A549 (cell line): ENCODE results near the gene GLA. TPM values are rescaled to one million over a fixed set of nuclear protein-coding genes. Genes with fewer than 3 reads are reported as not detected.

Source experiments
- ATAC-seq, 2 experiments: fragments of 200-7000 bp in 1 of 2; fragments of >200 bp in 1 of 2; cut with Nextera tagmentation in 1 of 2; cut with Tn5 transposase in 1 of 2; 3 replicates each; pipeline versions ENCODE4 v1.8.0 to v1.9.1; 2018 to 2020; ENCODE audit warnings: mild to moderate bottlenecking in 1 of 2, moderate library complexity in 1 of 2
- CTCF ChIA-PET: fragments of 300-600 bp; sonication (Branson Sonifier 250); formaldehyde crosslinking; extraction: SDS; loops from one replicate; lab custom pipeline; 2021; ENCODE audit warnings: antibody characterized with exemption, inconsistent platforms; lab: Yijun Ruan, JAX
- POLR2A ChIA-PET: fragments of 350-600 bp; formaldehyde crosslinking; extraction: SDS; loops from one replicate; lab custom pipeline; 2021; ENCODE audit warnings: antibody characterized with exemption, inconsistent platforms; lab: Yijun Ruan, JAX
- DNase-seq, 2 experiments: peaks; one replicate each; pipeline versions ENCODE4 v3.0.0 to v3.0.0-alpha.2; 2011 to 2016; ENCODE audit warnings: low read depth in 1 of 2, low spot score in 1 of 2
- FAIRE-seq: peaks from 2 replicates; lab custom pipeline; 2011; peaks lifted over from hg19 to GRCh38; lab: Jason Lieb, UNC
- H3K27ac ChIP-seq, 2 experiments: fragments of >200 bp; sonication (Bioruptor Twin); formaldehyde crosslinking; 3 replicates each; pipeline ENCODE4 v1.5.1; 2016 to 2017
- H3K4me1 ChIP-seq: fragments of >200 bp; sonication (Bioruptor Twin); formaldehyde crosslinking; 3 replicates; pipeline ENCODE4 v1.6.1; 2016
- H3K4me2 ChIP-seq: fragments of >200 bp; sonication (Bioruptor Twin); formaldehyde crosslinking; 3 replicates; pipeline ENCODE4 v1.6.1; 2016
- H3K4me3 ChIP-seq: fragments of >200 bp; sonication (Bioruptor Twin); formaldehyde crosslinking; 3 replicates; pipeline ENCODE4 v1.5.1; 2016
- H3K9me3 ChIP-seq: fragments of >200 bp; sonication (Bioruptor Twin); formaldehyde crosslinking; 3 replicates; pipeline ENCODE4 v1.6.1; 2016
- CBX2 ChIP-seq: fragments of 200-600 bp; sonication (generic); IDR thresholded peaks from 2 replicates; pipeline ENCODE4 v1.6.1; 2016; ENCODE audit warnings: low read depth, mild to moderate bottlenecking, borderline replicate concordance
- CHD2 ChIP-seq: fragments of 150-350 bp; IDR thresholded peaks from 2 replicates; pipeline ENCODE4 v1.6.1; 2014; ENCODE audit warnings: low read length; ENCODE audit not compliant: partially characterized antibody
- EHF ChIP-seq: fragments of 250-450 bp; sonication (Bioruptor Pico); IDR thresholded peaks from 2 replicates; pipeline ENCODE4 v1.5.0; 2020; ENCODE audit warnings: mild to moderate bottlenecking
- ESRRA ChIP-seq: fragments of 150-350 bp; IDR thresholded peaks from 2 replicates; pipeline ENCODE4 v1.6.1; 2014; ENCODE audit warnings: mild to moderate bottlenecking, low read length, borderline replicate concordance
- FOXS1 ChIP-seq: fragments of 250-450 bp; sonication (Bioruptor Pico); IDR thresholded peaks from 2 replicates; pipeline ENCODE4 v1.5.0; 2020; ENCODE audit warnings: mild to moderate bottlenecking, moderate library complexity
- GATA3 ChIP-seq: IDR thresholded peaks from 2 replicates; pipeline ENCODE4 v1.6.1; 2012; ENCODE audit warnings: borderline replicate concordance
- JUNB ChIP-seq: fragments of >200 bp; sonication (Bioruptor Twin); formaldehyde crosslinking; IDR thresholded peaks from 2 replicates; pipeline ENCODE4 v1.6.1; 2016
- KDM1A ChIP-seq: fragments of 200-600 bp; sonication (generic); IDR thresholded peaks from 2 replicates; pipeline ENCODE4 v1.6.1; 2016; ENCODE audit warnings: low read depth, mild to moderate bottlenecking
- KDM5A ChIP-seq: fragments of 200-600 bp; sonication (generic); IDR thresholded peaks from 2 replicates; pipeline ENCODE4 v1.6.1; 2016; ENCODE audit warnings: antibody characterized with exemption, mild to moderate bottlenecking
- MYC ChIP-seq: IDR thresholded peaks from 2 replicates; pipeline ENCODE4 v1.6.1; 2012; ENCODE audit warnings: mild to moderate bottlenecking, inconsistent platforms, low read length, improper control_type of control experiment, borderline replicate concordance
- NPAS2 ChIP-seq: fragments of 250-450 bp; sonication (Bioruptor Pico); IDR thresholded peaks from 2 replicates; pipeline ENCODE4 v1.8.0; 2022; ENCODE audit warnings: mild to moderate bottlenecking, moderate library complexity, borderline replicate concordance
- PHF8 ChIP-seq: fragments of 200-600 bp; sonication (generic); IDR thresholded peaks from 2 replicates; pipeline ENCODE4 v1.6.1; 2016; ENCODE audit warnings: low read depth, mild to moderate bottlenecking, antibody characterized with exemption, moderate library complexity, borderline replicate concordance
- POLR2AphosphoS2 ChIP-seq: conservative IDR thresholded peaks from 2 replicates; pipeline ENCODE4 v1.6.1; 2012; ENCODE audit warnings: low read length, improper control_type of control experiment, inconsistent platforms
- RCOR1 ChIP-seq: fragments of 150-350 bp; IDR thresholded peaks from 2 replicates; pipeline ENCODE4 v1.6.1; 2014; ENCODE audit warnings: antibody characterized with exemption, low read length, low read depth
- RFX5 ChIP-seq: fragments of 450-650 bp; IDR thresholded peaks from 2 replicates; pipeline ENCODE4 v1.7.1; 2014; ENCODE audit warnings: antibody characterized with exemption, mild to moderate bottlenecking, moderate library complexity
- ZFP36 ChIP-seq: fragments of 450-650 bp; IDR thresholded peaks from 2 replicates; pipeline ENCODE4 v1.6.1; 2014; ENCODE audit warnings: borderline replicate concordance; ENCODE audit not compliant: partially characterized antibody
- ZNF302 ChIP-seq: fragments of 250-450 bp; sonication (Bioruptor Pico); IDR thresholded peaks from 2 replicates; pipeline ENCODE4 v1.9.0; 2021; ENCODE audit warnings: inconsistent platforms, mild to moderate bottlenecking, moderate library complexity
- ZSCAN20 ChIP-seq: fragments of 250-450 bp; sonication (Bioruptor Pico); IDR thresholded peaks from 2 replicates; pipeline ENCODE4 v1.8.0; 2022; ENCODE audit warnings: mild to moderate bottlenecking, moderate library complexity
- WGBS: methylation state at CpG from one replicate; pipeline ENCODE4 v1.1.6; 2017; ENCODE audit errors: missing lambda C conversion rate; 5-methylcytosine and 5-hydroxymethylcytosine counted together
- polyA plus RNA-seq, 4 experiments: library from polyadenylated mRNA; depleted of rRNA in 3 of 4; stranded (reverse); fragments of >200 nt; fragmentation: RNase III in 1 of 4; extraction: RNeasy Plus Mini Kit Qiagen cat#74134 plus additional on column Dnase treatment in 1 of 4; gene quantifications; 2 replicates in 3 of 4; 3 replicates in 1 of 4; pipeline ENCODE4 v1.2.3, GENCODE V29; 2011 to 2017
- TF ChIP-seq, protein P1 (sequence below): fragments of 250-450 bp; sonication (Bioruptor Pico); IDR thresholded peaks from 2 replicates; pipeline ENCODE4 v1.5.0; 2021; ENCODE audit warnings: mild to moderate bottlenecking, moderate library complexity, borderline replicate concordance
- TF ChIP-seq, protein P2 (sequence below): fragments of 250-450 bp; sonication (Bioruptor Pico); IDR thresholded peaks from 2 replicates; pipeline ENCODE4 v1.5.0; 2020; ENCODE audit warnings: low read depth, mild to moderate bottlenecking, moderate library complexity
- TF ChIP-seq, protein P3 (sequence below): fragments of 450-650 bp; IDR thresholded peaks from 2 replicates; pipeline ENCODE4 v1.6.1; 2014; ENCODE audit warnings: antibody characterized with exemption
- TF ChIP-seq, protein P4 (sequence below): IDR thresholded peaks from 2 replicates; pipeline ENCODE4 v1.6.1; 2012; ENCODE audit warnings: low read depth, borderline replicate concordance
- TF ChIP-seq, protein P5 (sequence below): fragments of 150-350 bp; IDR thresholded peaks from 2 replicates; pipeline ENCODE4 v1.6.1; 2014; ENCODE audit warnings: low read depth, mild to moderate bottlenecking, low read length

GLA gene
- polyA plus RNA-seq, 2 of the 4 experiments (the other 2 are of a cell fraction), result 148 to 184 TPM

DNA sequence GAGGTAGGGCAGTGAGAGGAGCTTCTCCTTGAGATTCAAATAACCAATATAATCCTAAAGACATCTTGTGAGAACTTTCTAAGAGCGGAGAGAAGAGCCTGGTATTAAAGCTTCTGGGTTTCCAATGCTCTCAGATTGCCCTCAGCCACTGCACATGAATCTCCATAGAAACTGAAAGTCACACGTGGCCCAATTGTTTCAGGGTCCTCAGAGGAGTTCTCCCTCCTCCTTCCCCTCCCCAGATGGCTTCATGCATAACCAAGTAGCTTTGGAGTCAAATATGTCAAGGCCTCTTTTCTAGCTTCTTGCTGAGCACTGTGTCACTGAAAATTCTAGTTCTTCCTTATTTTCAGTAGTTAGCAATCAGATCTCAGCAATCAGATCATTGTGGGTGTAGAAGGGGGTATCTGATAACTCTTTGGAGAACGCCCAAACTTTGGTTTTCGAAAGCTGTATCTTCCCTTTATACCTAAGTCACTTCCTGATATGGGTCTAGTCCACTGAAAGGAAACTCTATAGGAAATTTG lies 24.0 kb downstream of the GLA start:
- TF ChIP-seq PHF8 (no peak), CBX2 (no peak), RCOR1 (no peak)
- 56% methylated on average over 4 of the region's 4 CpGs for WGBS
- no peak overlapping the region for H3K4me3 ChIP-seq
- FAIRE-seq (peak; percentile 7), DNase-seq (no peak), ATAC-seq (no peak)
- H3K4me1 ChIP-seq, result no peaks in the 10 kb centered on the region
- CTCF ChIA-PET, result no interaction called here
- no peak overlapping the region for H3K4me2 ChIP-seq
- H3K27ac ChIP-seq, result no peak overlapping the region
- POLR2A ChIA-PET, result interaction anchor here (0.6 to 0.7 kb wide), 2 partner anchors 605 to 743 kb away, joined by 3 to 4 read pairs; no protein-coding TSS in a partner anchor
- H3K9me3 ChIP-seq, result no peaks in the 10 kb centered on the region

DNA sequence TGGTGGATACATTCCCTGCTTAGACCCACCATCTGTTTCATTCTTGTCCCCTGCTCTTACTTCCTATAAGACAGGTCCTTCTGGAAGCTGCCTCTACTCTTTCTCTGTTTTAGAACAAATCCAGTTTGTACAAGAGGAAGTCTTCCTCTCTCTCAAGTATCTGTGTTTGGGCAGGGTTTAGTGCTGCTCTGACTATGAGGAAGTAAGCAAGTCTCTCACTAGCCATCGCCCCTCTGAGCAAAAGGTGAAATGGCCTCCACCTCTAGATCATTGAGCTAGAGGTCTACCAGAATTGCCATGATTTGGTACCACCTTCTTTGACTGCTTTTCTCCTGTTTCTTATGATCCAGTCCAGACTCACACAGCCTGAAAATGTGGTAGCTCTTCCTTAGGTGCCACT lies 30.2 kb downstream of the GLA start:
- no peak for FAIRE-seq
- H3K4me1 ChIP-seq, result no peaks in the 10 kb centered on the region
- 80% methylated on average over 1 of the region's 1 CpG for WGBS
- no peak for ATAC-seq
- no peaks in the 10 kb centered on the region for H3K9me3 ChIP-seq
- no peak overlapping the region for H3K4me2 ChIP-seq
- H3K27ac ChIP-seq, result no peak overlapping the region
- no peak for TF ChIP-seq KDM5A
- TF ChIP-seq, protein P1, sequence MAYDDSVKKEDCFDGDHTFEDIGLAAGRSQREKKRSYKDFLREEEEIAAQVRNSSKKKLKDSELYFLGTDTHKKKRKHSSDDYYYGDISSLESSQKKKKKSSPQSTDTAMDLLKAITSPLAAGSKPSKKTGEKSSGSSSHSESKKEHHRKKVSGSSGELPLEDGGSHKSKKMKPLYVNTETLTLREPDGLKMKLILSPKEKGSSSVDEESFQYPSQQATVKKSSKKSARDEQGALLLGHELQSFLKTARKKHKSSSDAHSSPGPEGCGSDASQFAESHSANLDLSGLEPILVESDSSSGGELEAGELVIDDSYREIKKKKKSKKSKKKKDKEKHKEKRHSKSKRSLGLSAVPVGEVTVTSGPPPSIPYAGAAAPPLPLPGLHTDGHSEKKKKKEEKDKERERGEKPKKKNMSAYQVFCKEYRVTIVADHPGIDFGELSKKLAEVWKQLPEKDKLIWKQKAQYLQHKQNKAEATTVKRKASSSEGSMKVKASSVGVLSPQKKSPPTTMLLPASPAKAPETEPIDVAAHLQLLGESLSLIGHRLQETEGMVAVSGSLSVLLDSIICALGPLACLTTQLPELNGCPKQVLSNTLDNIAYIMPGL (CRISPR knock-in tag), result no peak
- TF ChIP-seq ZSCAN20 (CRISPR knock-in tag), result no peak
- TF ChIP-seq ZFP36, result no peak
- no peak for TF ChIP-seq POLR2AphosphoS2
- no peak for TF ChIP-seq EHF (CRISPR knock-in tag)
- TF ChIP-seq CHD2, result no peak
- no peak for TF ChIP-seq FOXS1 (CRISPR knock-in tag)
- no peak for TF ChIP-seq KDM1A
- TF ChIP-seq MYC, result no peak
- TF ChIP-seq, protein P2, sequence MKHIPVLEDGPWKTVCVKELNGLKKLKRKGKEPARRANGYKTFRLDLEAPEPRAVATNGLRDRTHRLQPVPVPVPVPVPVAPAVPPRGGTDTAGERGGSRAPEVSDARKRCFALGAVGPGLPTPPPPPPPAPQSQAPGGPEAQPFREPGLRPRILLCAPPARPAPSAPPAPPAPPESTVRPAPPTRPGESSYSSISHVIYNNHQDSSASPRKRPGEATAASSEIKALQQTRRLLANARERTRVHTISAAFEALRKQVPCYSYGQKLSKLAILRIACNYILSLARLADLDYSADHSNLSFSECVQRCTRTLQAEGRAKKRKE (CRISPR knock-in tag), result no peak
- TF ChIP-seq, protein P3, sequence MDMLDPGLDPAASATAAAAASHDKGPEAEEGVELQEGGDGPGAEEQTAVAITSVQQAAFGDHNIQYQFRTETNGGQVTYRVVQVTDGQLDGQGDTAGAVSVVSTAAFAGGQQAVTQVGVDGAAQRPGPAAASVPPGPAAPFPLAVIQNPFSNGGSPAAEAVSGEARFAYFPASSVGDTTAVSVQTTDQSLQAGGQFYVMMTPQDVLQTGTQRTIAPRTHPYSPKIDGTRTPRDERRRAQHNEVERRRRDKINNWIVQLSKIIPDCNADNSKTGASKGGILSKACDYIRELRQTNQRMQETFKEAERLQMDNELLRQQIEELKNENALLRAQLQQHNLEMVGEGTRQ, result no peak
- TF ChIP-seq, protein P4, sequence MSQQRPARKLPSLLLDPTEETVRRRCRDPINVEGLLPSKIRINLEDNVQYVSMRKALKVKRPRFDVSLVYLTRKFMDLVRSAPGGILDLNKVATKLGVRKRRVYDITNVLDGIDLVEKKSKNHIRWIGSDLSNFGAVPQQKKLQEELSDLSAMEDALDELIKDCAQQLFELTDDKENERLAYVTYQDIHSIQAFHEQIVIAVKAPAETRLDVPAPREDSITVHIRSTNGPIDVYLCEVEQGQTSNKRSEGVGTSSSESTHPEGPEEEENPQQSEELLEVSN, result no peak
- ChIA-PET POLR2A (interaction anchor here (1.8 kb wide), 1 partner anchor 13 kb away, joined by 11 read pairs; the partner anchor contains the start of gene RPL36A), CTCF (interaction anchor here (0.9 kb wide), 1 partner anchor 13 kb away, joined by 3 read pairs; the partner anchor contains the start of gene RPL36A)
- H3K4me3 ChIP-seq, result no peak overlapping the region
- no peak for DNase-seq

DNA sequence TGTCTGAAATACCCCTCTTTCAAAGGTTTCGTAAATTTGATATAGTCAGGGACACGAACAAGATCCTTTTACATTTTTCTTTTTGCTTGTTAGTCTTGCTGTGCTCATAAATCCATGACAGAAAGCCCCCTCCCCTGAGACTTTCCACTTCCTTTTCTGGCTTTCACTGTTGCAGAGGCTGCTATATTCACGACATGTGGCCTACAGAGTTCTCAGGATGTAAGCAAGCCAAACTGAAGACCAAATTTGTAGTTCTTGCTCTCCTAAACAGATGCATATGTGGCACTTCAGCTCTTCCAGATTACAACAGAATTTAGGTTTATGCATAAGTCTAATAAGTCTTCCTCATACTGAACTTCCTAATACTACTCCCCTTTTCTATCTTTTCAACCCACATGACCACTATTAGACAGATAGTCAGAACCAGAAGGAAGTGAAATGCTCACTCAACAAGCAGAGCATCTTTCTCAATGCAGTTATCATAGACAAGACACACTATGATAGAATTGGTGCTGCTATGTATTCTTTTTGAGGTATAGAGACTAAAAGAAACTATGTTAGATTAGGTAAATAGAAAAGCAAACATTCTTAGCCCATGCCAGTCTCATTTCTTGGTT lies 36.7 kb downstream of the GLA start:
- ChIA-PET CTCF (no interaction called here), POLR2A (no interaction called here)
- H3K4me1 ChIP-seq, result no peaks in the 10 kb centered on the region
- H3K9me3 ChIP-seq, result no peaks in the 10 kb centered on the region
- no peak overlapping the region for H3K4me3 ChIP-seq
- no peak for ATAC-seq
- FAIRE-seq, result peak; percentile 67
- 43% methylated on average over 3 of the region's 3 CpGs for WGBS
- no peak overlapping the region for H3K27ac ChIP-seq
- no peak for DNase-seq
- no peak overlapping the region for H3K4me2 ChIP-seq
- TF ChIP-seq, protein P5, sequence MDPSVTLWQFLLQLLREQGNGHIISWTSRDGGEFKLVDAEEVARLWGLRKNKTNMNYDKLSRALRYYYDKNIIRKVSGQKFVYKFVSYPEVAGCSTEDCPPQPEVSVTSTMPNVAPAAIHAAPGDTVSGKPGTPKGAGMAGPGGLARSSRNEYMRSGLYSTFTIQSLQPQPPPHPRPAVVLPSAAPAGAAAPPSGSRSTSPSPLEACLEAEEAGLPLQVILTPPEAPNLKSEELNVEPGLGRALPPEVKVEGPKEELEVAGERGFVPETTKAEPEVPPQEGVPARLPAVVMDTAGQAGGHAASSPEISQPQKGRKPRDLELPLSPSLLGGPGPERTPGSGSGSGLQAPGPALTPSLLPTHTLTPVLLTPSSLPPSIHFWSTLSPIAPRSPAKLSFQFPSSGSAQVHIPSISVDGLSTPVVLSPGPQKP, result no peak
- TF ChIP-seq EHF (CRISPR knock-in tag) (no peak), GATA3 (no peak), NPAS2 (no peak), RFX5 (no peak), KDM5A (no peak), JUNB (no peak), ZNF302 (CRISPR knock-in tag) (no peak), ESRRA (no peak)
- TF ChIP-seq, protein P3, result no peak
- TF ChIP-seq, protein P4, result no peak
